ENCODE measurements around the gene PDE1C.

PDE1C gene

DNA sequence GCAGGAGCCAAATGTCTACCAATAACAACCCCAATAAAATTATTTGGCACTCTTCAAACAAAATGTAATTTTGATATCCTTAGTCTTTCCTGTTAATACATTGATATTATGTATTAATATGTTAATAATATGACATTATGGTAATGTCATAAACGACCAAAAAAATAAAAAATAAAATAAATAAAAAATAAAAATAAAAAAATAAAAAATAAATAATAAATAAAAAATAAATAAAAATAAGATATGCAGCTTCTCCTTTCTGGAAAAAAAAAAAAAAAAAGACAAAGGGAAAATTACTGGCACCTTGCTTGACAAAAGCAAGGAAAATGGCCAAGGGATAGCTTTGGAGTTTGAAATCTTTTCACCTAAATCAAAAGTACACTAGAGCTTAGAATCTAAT lies 214.7 kb downstream of the PDE1C start:
- TF ChIP-seq FOXP2 (optimal IDR thresholded peaks at IDR 0.05; ENCODE audit: borderline replicate concordance, extremely low read depth, extremely low read length, insufficient read depth) (no peak), POLR2AphosphoS5 (IDR thresholded peaks at IDR 0.05; ENCODE audit: low read depth, low read length) (no peak), TAF1 (IDR thresholded peaks at IDR 0.05; ENCODE audit: borderline replicate concordance, insufficient read depth, low read length) (no peak), SIN3A (IDR thresholded peaks at IDR 0.05; ENCODE audit: borderline replicate concordance, insufficient read depth, low read length) (no peak)
- TF ChIP-seq, protein P1, sequence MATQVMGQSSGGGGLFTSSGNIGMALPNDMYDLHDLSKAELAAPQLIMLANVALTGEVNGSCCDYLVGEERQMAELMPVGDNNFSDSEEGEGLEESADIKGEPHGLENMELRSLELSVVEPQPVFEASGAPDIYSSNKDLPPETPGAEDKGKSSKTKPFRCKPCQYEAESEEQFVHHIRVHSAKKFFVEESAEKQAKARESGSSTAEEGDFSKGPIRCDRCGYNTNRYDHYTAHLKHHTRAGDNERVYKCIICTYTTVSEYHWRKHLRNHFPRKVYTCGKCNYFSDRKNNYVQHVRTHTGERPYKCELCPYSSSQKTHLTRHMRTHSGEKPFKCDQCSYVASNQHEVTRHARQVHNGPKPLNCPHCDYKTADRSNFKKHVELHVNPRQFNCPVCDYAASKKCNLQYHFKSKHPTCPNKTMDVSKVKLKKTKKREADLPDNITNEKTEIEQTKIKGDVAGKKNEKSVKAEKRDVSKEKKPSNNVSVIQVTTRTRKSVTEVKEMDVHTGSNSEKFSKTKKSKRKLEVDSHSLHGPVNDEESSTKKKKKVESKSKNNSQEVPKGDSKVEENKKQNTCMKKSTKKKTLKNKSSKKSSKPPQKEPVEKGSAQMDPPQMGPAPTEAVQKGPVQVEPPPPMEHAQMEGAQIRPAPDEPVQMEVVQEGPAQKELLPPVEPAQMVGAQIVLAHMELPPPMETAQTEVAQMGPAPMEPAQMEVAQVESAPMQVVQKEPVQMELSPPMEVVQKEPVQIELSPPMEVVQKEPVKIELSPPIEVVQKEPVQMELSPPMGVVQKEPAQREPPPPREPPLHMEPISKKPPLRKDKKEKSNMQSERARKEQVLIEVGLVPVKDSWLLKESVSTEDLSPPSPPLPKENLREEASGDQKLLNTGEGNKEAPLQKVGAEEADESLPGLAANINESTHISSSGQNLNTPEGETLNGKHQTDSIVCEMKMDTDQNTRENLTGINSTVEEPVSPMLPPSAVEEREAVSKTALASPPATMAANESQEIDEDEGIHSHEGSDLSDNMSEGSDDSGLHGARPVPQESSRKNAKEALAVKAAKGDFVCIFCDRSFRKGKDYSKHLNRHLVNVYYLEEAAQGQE (IDR thresholded peaks at IDR 0.05; ENCODE audit: insufficient read depth in 1 of 2, low read depth in 2 of 2, low read length in 2 of 2): no peak

DNA sequence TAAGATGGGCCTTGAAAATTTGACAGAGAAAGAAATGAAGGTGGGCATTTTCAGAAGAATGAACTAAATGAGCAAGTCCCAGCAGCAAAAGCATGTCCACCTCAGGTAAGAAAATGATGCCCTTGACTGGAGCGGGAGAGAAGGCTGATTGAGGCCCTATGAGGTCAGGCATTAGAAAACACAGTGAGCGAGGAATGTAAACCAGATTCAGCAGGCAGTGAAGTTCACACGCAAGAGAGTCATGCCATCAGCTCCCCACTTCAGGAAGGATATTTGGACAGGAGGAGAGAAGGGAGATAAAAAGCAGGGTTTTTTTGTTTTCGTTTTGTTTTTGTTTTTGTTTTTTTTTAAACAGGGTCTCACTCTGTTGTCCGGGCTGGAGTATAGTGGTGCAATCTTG lies 216.8 kb downstream of the PDE1C start:
- no peak for TF ChIP-seq SIN3A (IDR thresholded peaks at IDR 0.05; ENCODE audit: borderline replicate concordance, insufficient read depth, low read length)
- TF ChIP-seq, protein P1 (IDR thresholded peaks at IDR 0.05; ENCODE audit: insufficient read depth in 1 of 2, low read depth in 2 of 2, low read length in 2 of 2): no peak
- no peak for TF ChIP-seq FOXP2 (optimal IDR thresholded peaks at IDR 0.05; ENCODE audit: borderline replicate concordance, extremely low read depth, extremely low read length, insufficient read depth)

DNA sequence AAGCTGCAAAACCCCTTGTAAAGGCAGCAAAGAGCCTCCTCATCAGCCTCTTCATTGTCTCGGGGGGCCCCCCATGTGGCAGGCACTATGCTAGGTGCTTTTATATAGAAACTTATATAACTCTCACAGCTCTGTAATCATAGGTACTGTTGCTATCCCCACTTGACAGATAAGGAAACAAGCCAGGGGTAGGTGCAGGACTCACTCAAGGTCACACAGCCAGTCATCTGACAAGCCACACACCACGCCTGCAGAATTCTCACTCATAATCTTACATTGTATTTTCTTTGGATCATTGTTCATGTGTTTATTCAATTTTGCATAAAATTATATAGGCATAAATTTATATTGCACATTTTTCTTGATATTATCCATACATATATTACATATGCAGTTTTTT lies 217.7 kb downstream of the PDE1C start:
- TF ChIP-seq POLR2AphosphoS5 (IDR thresholded peaks at IDR 0.05; ENCODE audit: low read depth, low read length) (no peak), TAF1 (IDR thresholded peaks at IDR 0.05; ENCODE audit: borderline replicate concordance, insufficient read depth, low read length) (no peak), SIN3A (IDR thresholded peaks at IDR 0.05; ENCODE audit: borderline replicate concordance, insufficient read depth, low read length) (no peak), FOXP2 (optimal IDR thresholded peaks at IDR 0.05; ENCODE audit: borderline replicate concordance, extremely low read depth, extremely low read length, insufficient read depth) (no peak)
- TF ChIP-seq, protein P1 (IDR thresholded peaks at IDR 0.05; ENCODE audit: insufficient read depth in 1 of 2, low read depth in 2 of 2, low read length in 2 of 2): no peak

DNA sequence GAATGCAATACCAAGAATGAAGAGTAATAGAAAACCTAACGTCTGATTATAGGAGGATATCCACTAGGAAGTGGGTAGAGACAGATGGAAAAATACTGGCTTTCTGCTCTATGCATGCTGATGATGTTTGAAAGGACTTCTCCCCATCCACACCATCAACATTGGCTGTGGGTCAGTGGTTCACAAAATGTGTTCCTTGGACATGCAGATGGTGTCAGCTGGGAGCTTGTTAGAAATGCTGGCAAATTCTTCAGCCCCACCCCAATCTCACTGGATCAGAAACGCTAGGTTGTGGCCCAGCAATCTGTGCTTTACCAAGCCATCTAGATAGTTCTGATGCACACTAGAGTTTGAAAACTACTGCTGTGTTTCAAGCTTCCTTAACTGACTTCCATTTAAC lies 219.1 kb downstream of the PDE1C start:
- TF ChIP-seq POLR2AphosphoS5 (IDR thresholded peaks at IDR 0.05; ENCODE audit: low read depth, low read length): no peak
- TF ChIP-seq, protein P1 (IDR thresholded peaks at IDR 0.05; ENCODE audit: insufficient read depth in 1 of 2, low read depth in 2 of 2, low read length in 2 of 2): no peak
- TF ChIP-seq FOXP2 (optimal IDR thresholded peaks at IDR 0.05; ENCODE audit: borderline replicate concordance, extremely low read depth, extremely low read length, insufficient read depth): no peak
- no peak for TF ChIP-seq TAF1 (IDR thresholded peaks at IDR 0.05; ENCODE audit: borderline replicate concordance, insufficient read depth, low read length)
- TF ChIP-seq SIN3A (IDR thresholded peaks at IDR 0.05; ENCODE audit: borderline replicate concordance, insufficient read depth, low read length): no peak

DNA sequence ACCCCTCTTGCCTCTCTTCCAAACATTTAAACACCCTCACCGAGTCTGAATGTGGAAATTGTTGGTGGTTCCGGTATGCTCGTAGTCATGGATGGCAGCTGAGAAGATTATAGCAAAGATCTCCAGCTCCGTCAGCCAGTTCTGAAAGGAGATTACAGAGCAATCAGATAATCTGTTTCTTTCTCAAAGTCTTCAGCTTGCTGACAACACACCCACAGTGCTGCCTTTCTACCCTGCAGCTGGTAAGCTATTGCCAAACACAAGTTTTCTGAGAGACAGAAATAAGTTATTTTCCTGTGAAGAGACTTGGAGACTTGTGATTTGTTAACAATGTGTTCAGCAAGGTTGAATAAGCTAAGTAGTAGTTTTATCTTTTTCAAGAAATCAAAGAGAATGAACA lies 219.6 kb downstream of the PDE1C start:
- TF ChIP-seq SIN3A (IDR thresholded peaks at IDR 0.05; ENCODE audit: borderline replicate concordance, insufficient read depth, low read length) (no peak), TAF1 (IDR thresholded peaks at IDR 0.05; ENCODE audit: borderline replicate concordance, insufficient read depth, low read length) (no peak), FOXP2 (optimal IDR thresholded peaks at IDR 0.05; ENCODE audit: borderline replicate concordance, extremely low read depth, extremely low read length, insufficient read depth) (no peak), POLR2AphosphoS5 (IDR thresholded peaks at IDR 0.05; ENCODE audit: low read depth, low read length) (no peak)
- TF ChIP-seq, protein P1 (IDR thresholded peaks at IDR 0.05; ENCODE audit: insufficient read depth in 1 of 2, low read depth in 2 of 2, low read length in 2 of 2): no peak
